ENCODE data around the gene FBXL13. TPM values are rescaled to one million over a fixed set of nuclear protein-coding genes. Genes with fewer than 3 reads are reported as not detected.
"Not testable (repeated sequence)": the region's sequence is repeated elsewhere in the genome, so short reads cannot be mapped to it uniquely, and the experiment has no call there.

FBXL13 gene
- polyA plus RNA-seq, 1 donor from 2014 or later: 0.15 TPM

DNA sequence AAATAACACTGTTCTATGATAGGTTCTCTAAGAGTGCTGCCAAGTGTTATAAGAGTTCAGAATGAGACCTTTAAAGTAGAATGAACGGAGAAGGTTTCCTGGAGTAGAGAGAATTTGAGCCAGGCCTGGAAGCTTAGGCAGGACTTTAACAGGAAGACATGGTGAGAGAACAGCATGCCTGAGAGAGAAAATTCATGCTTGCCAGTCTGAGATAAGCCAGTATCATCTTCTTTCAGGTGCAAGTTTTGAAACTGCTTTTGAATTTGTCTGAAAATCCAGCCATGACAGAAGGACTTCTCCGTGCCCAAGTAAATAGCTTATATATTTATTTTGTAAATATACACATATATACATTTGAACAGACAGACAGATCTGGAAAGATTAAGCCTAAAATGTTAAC is 22.4 kb upstream of the FBXL13 start:
- H3K27me3 Mint-ChIP-seq: no peaks in the 10 kb centered on the region
- H3K4me1 Mint-ChIP-seq: no peaks in the 10 kb centered on the region
- no peak overlapping the region for H3K4me3 Mint-ChIP-seq
- no peaks in the 10 kb centered on the region for H3K36me3 Mint-ChIP-seq
- H3K27ac Mint-ChIP-seq: no peak overlapping the region
- H3K9me3 Mint-ChIP-seq: no peaks in the 10 kb centered on the region

GRCh38 chr7:103095558-103095957 is 21.0 kb upstream of the FBXL13 start:
- H3K4me1 Mint-ChIP-seq, H3K36me3 Mint-ChIP-seq, H3K27me3 Mint-ChIP-seq, H3K9me3 Mint-ChIP-seq, H3K4me3 Mint-ChIP-seq, H3K27ac Mint-ChIP-seq: not testable (repeated sequence)

DNA sequence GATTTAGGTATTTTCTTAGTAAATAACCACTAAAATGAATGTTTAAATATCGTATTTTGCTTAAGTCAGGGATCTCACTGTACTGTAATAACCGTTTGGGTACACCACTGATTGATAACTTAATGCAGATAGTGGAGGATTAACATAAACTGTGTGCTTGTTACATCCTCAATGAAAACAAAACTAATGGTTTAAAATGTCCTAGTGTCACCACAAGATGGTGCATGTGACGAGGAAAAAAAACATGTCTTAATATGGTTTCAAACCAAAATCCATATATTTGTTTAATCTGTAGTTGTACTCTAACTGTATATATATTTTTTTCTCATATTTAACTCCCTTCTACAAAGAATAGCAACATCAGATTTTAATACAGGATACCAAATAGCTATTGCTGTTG is 19.5 kb upstream of the FBXL13 start:
- Mint-ChIP-seq H3K9me3 (no peaks in the 10 kb centered on the region), H3K27ac (no peak overlapping the region), H3K4me1 (no peaks in the 10 kb centered on the region), H3K4me3 (no peak overlapping the region), H3K27me3 (no peaks in the 10 kb centered on the region), H3K36me3 (peaks cover 2% of the 10 kb centered on the region)

DNA sequence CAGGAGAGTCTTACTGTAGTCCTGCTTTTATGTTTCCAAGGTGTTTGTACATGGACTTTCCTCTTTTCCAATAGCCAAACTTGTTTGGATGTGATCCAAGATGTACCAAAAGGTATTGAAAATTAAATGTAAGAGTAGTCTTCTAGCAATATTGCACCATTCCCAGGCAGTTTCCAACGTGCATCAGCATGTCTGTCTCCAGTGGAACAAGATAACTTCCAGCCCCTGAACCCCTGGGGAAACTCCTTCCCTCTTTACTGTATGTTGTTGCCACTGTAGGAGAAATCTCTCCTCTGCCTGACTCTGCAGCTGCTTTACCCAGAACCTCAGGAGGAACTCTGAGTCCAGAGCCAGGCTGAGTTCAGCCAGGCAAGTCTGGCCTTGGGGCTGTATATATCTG is 18.8 kb upstream of the FBXL13 start:
- Mint-ChIP-seq H3K4me1 (no peaks in the 10 kb centered on the region), H3K27ac (no peak overlapping the region), H3K4me3 (no peak overlapping the region), H3K36me3 (peaks cover 5% of the 10 kb centered on the region), H3K9me3 (no peaks in the 10 kb centered on the region), H3K27me3 (no peaks in the 10 kb centered on the region)

- not testable (repeated sequence) for H3K4me1 Mint-ChIP-seq, H3K27me3 Mint-ChIP-seq
These were observed 17.7 kb upstream of the FBXL13 start for GRCh38 chr7:103092321-103092720.

DNA sequence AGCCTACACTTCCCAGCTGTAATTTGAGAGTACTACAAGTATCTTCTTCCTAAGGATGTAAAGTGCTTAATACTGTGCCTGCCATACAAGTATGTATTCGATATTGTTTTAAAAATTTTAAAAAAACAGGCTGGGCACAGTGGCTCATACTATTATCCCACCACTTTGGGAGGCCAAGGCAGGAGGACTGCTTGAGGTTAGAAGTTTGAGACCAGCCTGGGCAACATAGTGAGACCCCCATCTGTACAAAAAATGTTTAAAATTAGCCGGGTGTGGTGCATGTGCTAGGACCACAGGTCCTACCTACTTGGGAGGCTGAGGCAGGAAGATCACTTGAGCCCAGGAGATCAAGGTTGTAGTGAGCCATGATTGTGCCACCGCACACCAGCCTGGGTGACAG is 8.6 kb upstream of the FBXL13 start:
- H3K4me1 Mint-ChIP-seq: peaks cover 7 to 8% (median 8%) of the 10 kb centered on the region in 3 donors
- H3K36me3 Mint-ChIP-seq: peaks cover 2% of the 10 kb centered on the region
- H3K27me3 Mint-ChIP-seq: no peaks in the 10 kb centered on the region
- no peaks in the 10 kb centered on the region for H3K9me3 Mint-ChIP-seq
- H3K4me3 Mint-ChIP-seq: no peak overlapping the region
- no peak overlapping the region for H3K27ac Mint-ChIP-seq

More at GRCh38 chr7:103092321-103092720, 17.7 kb upstream of the FBXL13 start:
- H3K4me3 Mint-ChIP-seq, H3K9me3 Mint-ChIP-seq, H3K36me3 Mint-ChIP-seq: not testable (repeated sequence)
- peak overlapping the region in 1 of 3 donors; percentile 40 for H3K27ac Mint-ChIP-seq

GRCh38 chr7:103082497-103082896 is 7.9 kb upstream of the FBXL13 start:
- Mint-ChIP-seq H3K36me3 (peaks cover 2% of the 10 kb centered on the region), H3K27me3 (no peaks in the 10 kb centered on the region), H3K27ac (no peak overlapping the region), H3K4me1 (peaks cover 8 to 10% (median 10%) of the 10 kb centered on the region in 3 donors), H3K4me3 (no peak overlapping the region), H3K9me3 (no peaks in the 10 kb centered on the region)

GRCh38 chr7:103080923-103081322 is 6.3 kb upstream of the FBXL13 start:
- Mint-ChIP-seq H3K36me3 (peaks cover 2% of the 10 kb centered on the region), H3K27me3 (no peaks in the 10 kb centered on the region), H3K4me1 (peaks cover 11 to 14% (median 14%) of the 10 kb centered on the region in 3 donors), H3K27ac (no peak overlapping the region), H3K4me3 (no peak overlapping the region), H3K9me3 (no peaks in the 10 kb centered on the region)

DNA sequence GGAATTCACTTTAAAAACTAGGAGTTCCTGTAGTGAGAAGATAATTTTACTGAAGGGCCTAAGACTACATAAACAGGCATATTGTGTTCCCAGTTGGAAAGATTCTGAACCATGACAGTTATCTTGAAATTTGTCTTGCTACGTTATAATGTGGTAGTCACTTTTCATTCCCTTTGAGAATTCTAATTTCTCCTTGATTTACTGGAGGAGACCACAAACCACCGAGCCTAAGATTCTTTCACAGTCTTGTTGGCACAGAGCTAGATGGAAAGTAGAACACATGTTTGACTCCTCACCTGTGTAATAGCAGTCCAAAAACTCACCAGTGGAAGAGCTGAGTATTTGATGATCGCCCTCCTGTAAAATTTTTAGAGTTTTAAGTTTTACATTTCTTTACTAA is 5.2 kb upstream of the FBXL13 start:
- Mint-ChIP-seq H3K4me3 (no peak overlapping the region), H3K36me3 (no peaks in the 10 kb centered on the region), H3K4me1 (peaks cover 14 to 20% (median 19%) of the 10 kb centered on the region in 3 donors), H3K27ac (no peak overlapping the region), H3K27me3 (no peaks in the 10 kb centered on the region), H3K9me3 (no peaks in the 10 kb centered on the region)

GRCh38 chr7:103078226-103078625 is 3.6 kb upstream of the FBXL13 start:
- Mint-ChIP-seq H3K27ac (peak overlapping the region in 2 of 3 donors; percentile 5 to 59), H3K4me3 (peak overlapping the region in 2 of 4 donors; percentile 76 to 79), H3K4me1 (peaks cover 19 to 28% (median 28%) of the 10 kb centered on the region in 3 donors)
- not testable (repeated sequence) for H3K36me3 Mint-ChIP-seq, H3K27me3 Mint-ChIP-seq, H3K9me3 Mint-ChIP-seq

DNA sequence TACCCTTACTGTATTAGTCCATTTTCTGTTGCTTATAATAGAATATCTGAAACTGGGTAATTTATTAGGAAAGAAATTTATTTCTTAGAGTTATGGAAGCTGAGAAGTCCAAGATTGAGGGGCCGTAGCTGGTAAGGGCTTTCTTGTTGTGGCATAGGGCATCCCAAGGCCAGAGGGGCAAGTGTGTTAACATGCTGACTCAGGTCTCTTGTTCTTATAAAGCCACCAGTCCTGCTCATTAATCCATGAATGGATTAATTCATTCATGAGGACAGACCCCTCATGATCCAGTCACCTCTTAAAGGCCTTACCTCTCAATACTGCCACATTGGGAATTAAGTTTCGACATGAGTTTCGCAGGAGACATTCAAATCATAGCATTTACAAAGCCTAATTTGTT is 2.7 kb upstream of the FBXL13 start:
- Mint-ChIP-seq H3K4me3 (peak overlapping the region in 2 of 4 donors; percentile 27 to 76), H3K9me3 (no peaks in the 10 kb centered on the region), H3K4me1 (peaks cover 15 to 28% (median 28%) of the 10 kb centered on the region in 3 donors), H3K27me3 (no peaks in the 10 kb centered on the region), H3K36me3 (no peaks in the 10 kb centered on the region), H3K27ac (peak overlapping the region in 1 of 3 donors; percentile 59)

- H3K4me1 Mint-ChIP-seq: peaks cover 15 to 28% (median 28%) of the 10 kb centered on the region in 3 donors
- peak overlapping the region in 2 of 4 donors; percentile 27 to 98 for H3K4me3 Mint-ChIP-seq
- H3K27ac Mint-ChIP-seq: peak overlapping the region in 1 of 3 donors; percentile 19
- H3K27me3 Mint-ChIP-seq: no peaks in the 10 kb centered on the region
- H3K36me3 Mint-ChIP-seq: no peaks in the 10 kb centered on the region
- H3K9me3 Mint-ChIP-seq: no peaks in the 10 kb centered on the region
These were observed 2.2 kb upstream of the FBXL13 start for GRCh38 chr7:103076764-103077163.

GRCh38 chr7:103075337-103075918 is 832 bp upstream of the FBXL13 start:
- Mint-ChIP-seq H3K4me1 (peaks cover 15 to 28% (median 28%) of the 10 kb centered on the region in 3 donors), H3K27me3 (no peaks in the 10 kb centered on the region), H3K36me3 (no peaks in the 10 kb centered on the region), H3K4me3 (peak overlapping the region; percentile 95 to 98 (median 96)), H3K9me3 (no peaks in the 10 kb centered on the region), H3K27ac (peak overlapping the region; percentile 70 to 97 (median 92))

- H3K4me1 Mint-ChIP-seq: peaks cover 15 to 25% (median 24%) of the 10 kb centered on the region in 3 donors
- H3K9me3 Mint-ChIP-seq: no peaks in the 10 kb centered on the region
- H3K27ac Mint-ChIP-seq: peak overlapping the region; percentile 70 to 98 (median 97)
- peak overlapping the region; percentile 78 to 97 (median 96) for H3K4me3 Mint-ChIP-seq
- no peaks in the 10 kb centered on the region for H3K36me3 Mint-ChIP-seq
- no peaks in the 10 kb centered on the region for H3K27me3 Mint-ChIP-seq
These were observed 542 bp downstream of the FBXL13 start for GRCh38 chr7:103073989-103074518.

DNA sequence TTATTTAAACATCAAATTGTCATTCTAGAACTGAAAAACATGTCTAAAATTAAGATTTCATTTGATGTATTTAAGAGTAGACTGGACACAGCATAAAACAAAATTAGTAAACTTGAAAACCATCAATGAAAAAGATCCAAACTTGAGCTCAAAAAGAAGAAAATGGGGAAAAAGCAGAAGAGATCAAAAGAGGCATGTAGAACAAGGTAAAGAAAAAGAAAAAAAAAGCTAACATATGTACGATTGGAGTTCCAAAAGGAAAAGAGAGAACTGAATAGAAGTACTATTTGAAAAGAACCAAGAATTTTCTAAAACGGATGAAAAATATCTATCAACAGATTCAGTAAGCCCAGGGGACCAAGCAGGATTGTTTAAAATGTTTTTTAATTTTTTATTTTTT is 3.6 kb downstream of the FBXL13 start:
- H3K4me1 Mint-ChIP-seq: peaks cover 9 to 15% (median 15%) of the 10 kb centered on the region in 3 donors
- H3K27ac Mint-ChIP-seq: no peak overlapping the region
- no peaks in the 10 kb centered on the region for H3K36me3 Mint-ChIP-seq
- H3K4me3 Mint-ChIP-seq: peak overlapping the region in 1 of 4 donors; percentile 49
- no peaks in the 10 kb centered on the region for H3K27me3 Mint-ChIP-seq
- H3K9me3 Mint-ChIP-seq: no peaks in the 10 kb centered on the region

All from IgD-negative memory B cell (primary cell).